Sciatic nerve (tissue), 2 donors: ENCODE measurements around the gene CPLANE1. TPM values are rescaled to one million over a fixed set of nuclear protein-coding genes. Genes with fewer than 3 reads are reported as not detected.
"Not testable (repeated sequence)": the region's sequence is repeated elsewhere in the genome, so short reads cannot be mapped to it uniquely, and the experiment has no call there.

ENCODE experiments used
- ATAC-seq: fragments of 200-7000 bp; cut with Tn5 transposase; one replicate; pipeline ENCODE4 v1.9.1; 2020; ENCODE audit warnings: mild to moderate bottlenecking, moderate library complexity
- DNase-seq: peaks from one replicate; pipeline ENCODE4 v3.0.0-alpha.2; 2020; ENCODE audit warnings: low spot score
- intact Hi-C: fragments of 100-400 bp; cut with DNase I; formaldehyde crosslinking; loops from one replicate; pipeline ENCODE4 v1.14.2; 2022
- total RNA-seq: library from RNA; stranded (reverse); fragmentation: NEBNext Ultra II Directional; extraction: Animal tissue kit (Norgen Biotek cat#: 25700); gene quantifications from one replicate; pipeline ENCODE4 v1.2.1, GENCODE V29; 2021
- donor health status: DM: no; HTN: no; CAD: no.
- donor health status: DM: no; HTN: no; CAD: no.

The CPLANE1 gene
- total RNA-seq, 1 donor from 2014 or later = 53.7 TPM

- ATAC-seq, DNase-seq, intact Hi-C loops: not testable (repeated sequence)
Measured at GRCh38 chr5:37086026-37086425, 163.2 kb downstream of the CPLANE1 start.

- intact Hi-C loops, ATAC-seq, DNase-seq: not testable (repeated sequence)
Measured at GRCh38 chr5:37082977-37083376, 166.2 kb downstream of the CPLANE1 start.

- intact Hi-C loops = no loop called here
- ATAC-seq (no peak), DNase-seq (no peak)
Measured at GRCh38 chr5:37080697-37081096, 168.5 kb downstream of the CPLANE1 start.

GRCh38 chr5:37077146-37077545 lies 172.0 kb downstream of the CPLANE1 start:
- DNase-seq = no peak
- intact Hi-C loops = no loop called here
- no peak for ATAC-seq

GRCh38 chr5:37075399-37075950 lies 173.7 kb downstream of the CPLANE1 start:
- intact Hi-C loops = no loop called here
- ATAC-seq = no peak
- DNase-seq = no peak

GRCh38 chr5:37071901-37072581 lies 177.1 kb downstream of the CPLANE1 start:
- DNase-seq (no peak), ATAC-seq (no peak)
- intact Hi-C loops = no loop called here

GRCh38 chr5:37071487-37071886 lies 177.7 kb downstream of the CPLANE1 start:
- ATAC-seq (no peak), DNase-seq (no peak)
- intact Hi-C loops = no loop called here

GRCh38 chr5:37064442-37064841 lies 184.7 kb downstream of the CPLANE1 start:
- intact Hi-C loops = no loop called here
- DNase-seq = no peak
- no peak for ATAC-seq

- intact Hi-C loops = no loop called here
- ATAC-seq (no peak), DNase-seq (no peak)
Measured at GRCh38 chr5:37063739-37064138, 185.4 kb downstream of the CPLANE1 start.

- DNase-seq (no peak), ATAC-seq (no peak)
- intact Hi-C loops = no loop called here
Measured at GRCh38 chr5:37060030-37060429, 189.1 kb downstream of the CPLANE1 start.

GRCh38 chr5:37056762-37057161 lies 192.4 kb downstream of the CPLANE1 start:
- intact Hi-C loops = no loop called here
- no peak for ATAC-seq
- no peak for DNase-seq

Other genes with a start within 250 kb of the CPLANE1 start
- gene NUP155, start 121.7 kb upstream of the CPLANE1 start, total RNA-seq = 23.1 TPM
- 43.7 TPM for gene WDR70, start 129.9 kb upstream of the CPLANE1 start, total RNA-seq